ENCODE measurements around the gene IPO9.
"Not testable (repeated sequence)": the region's sequence is repeated elsewhere in the genome, so short reads cannot be mapped to it uniquely, and the experiment has no call there.

The IPO9 gene

GRCh38 chr1:201828217-201828819 lies 639 bp upstream of the IPO9 start:
- Mint-ChIP-seq H3K4me3 (peak overlapping the region; percentile 97 to 99), H3K4me1 (peaks cover 42% of the 10 kb centered on the region), H3K9me3 (no peaks in the 10 kb centered on the region), H3K27me3 (no peaks in the 10 kb centered on the region), H3K27ac (peak overlapping the region in 1 of 2 donors; percentile 9)
- DNase-seq (no peak), ATAC-seq (no peak)

GRCh38 chr1:201831371-201831770 lies 2.4 kb downstream of the IPO9 start:
- Mint-ChIP-seq H3K4me1 (peaks cover 56% of the 10 kb centered on the region), H3K4me3 (peak overlapping the region; percentile 97 to 99), H3K27ac (no peak overlapping the region)

GRCh38 chr1:201834621-201835020 lies 5.7 kb downstream of the IPO9 start:
- no peaks in the 10 kb centered on the region for H3K9me3 Mint-ChIP-seq
- DNase-seq = no peak
- peaks cover 57% of the 10 kb centered on the region for H3K4me1 Mint-ChIP-seq
- no peaks in the 10 kb centered on the region for H3K27me3 Mint-ChIP-seq
- H3K4me3 Mint-ChIP-seq = no peak overlapping the region
- no peak for ATAC-seq
- H3K27ac Mint-ChIP-seq = no peak overlapping the region

More at GRCh38 chr1:201831371-201831770, 2.4 kb downstream of the IPO9 start:
- ATAC-seq = no peak
- DNase-seq = no peak
- Mint-ChIP-seq H3K9me3 (no peaks in the 10 kb centered on the region), H3K27me3 (no peaks in the 10 kb centered on the region)

GRCh38 chr1:201838381-201838780 lies 9.4 kb downstream of the IPO9 start:
- DNase-seq = no peak
- Mint-ChIP-seq H3K27ac (no peak overlapping the region), H3K4me3 (no peak overlapping the region), H3K4me1 (peaks cover 41% of the 10 kb centered on the region), H3K27me3 (no peaks in the 10 kb centered on the region), H3K9me3 (no peaks in the 10 kb centered on the region)
- ATAC-seq = no peak

GRCh38 chr1:201839089-201839488 lies 10.1 kb downstream of the IPO9 start:
- not testable (repeated sequence) for DNase-seq, H3K27ac Mint-ChIP-seq, ATAC-seq, H3K4me3 Mint-ChIP-seq, H3K27me3 Mint-ChIP-seq, H3K9me3 Mint-ChIP-seq
- H3K4me1 Mint-ChIP-seq = peaks cover 41% of the 10 kb centered on the region

- H3K27ac Mint-ChIP-seq = no peak overlapping the region
- H3K9me3 Mint-ChIP-seq = no peaks in the 10 kb centered on the region
- ATAC-seq (no peak), DNase-seq (no peak)
- H3K27me3 Mint-ChIP-seq = no peaks in the 10 kb centered on the region
- peaks cover 32% of the 10 kb centered on the region for H3K4me1 Mint-ChIP-seq
- no peak overlapping the region for H3K4me3 Mint-ChIP-seq
Measured at GRCh38 chr1:201840055-201840454, 11.1 kb downstream of the IPO9 start.

- Mint-ChIP-seq H3K27me3 (no peaks in the 10 kb centered on the region), H3K27ac (peak overlapping the region in 1 of 2 donors; percentile 22), H3K9me3 (no peaks in the 10 kb centered on the region), H3K4me1 (peaks cover 28% of the 10 kb centered on the region), H3K4me3 (no peak overlapping the region)
- DNase-seq (no peak), ATAC-seq (no peak)
Measured at GRCh38 chr1:201840490-201840889, 11.5 kb downstream of the IPO9 start.

GRCh38 chr1:201841265-201841912 lies 12.4 kb downstream of the IPO9 start:
- no peak for ATAC-seq
- peaks cover 27% of the 10 kb centered on the region for H3K4me1 Mint-ChIP-seq
- H3K27ac Mint-ChIP-seq = no peak overlapping the region

GRCh38 chr1:201842472-201843027 lies 13.6 kb downstream of the IPO9 start:
- H3K27ac Mint-ChIP-seq = no peak overlapping the region
- DNase-seq = no peak
- H3K4me3 Mint-ChIP-seq = no peak overlapping the region
- ATAC-seq = no peak
- no peaks in the 10 kb centered on the region for H3K9me3 Mint-ChIP-seq
- H3K4me1 Mint-ChIP-seq = peaks cover 36% of the 10 kb centered on the region
- H3K27me3 Mint-ChIP-seq = no peaks in the 10 kb centered on the region

More at GRCh38 chr1:201841265-201841912, 12.4 kb downstream of the IPO9 start:
- Mint-ChIP-seq H3K4me3 (no peak overlapping the region), H3K27me3 (no peaks in the 10 kb centered on the region), H3K9me3 (no peaks in the 10 kb centered on the region)
- no peak for DNase-seq

GRCh38 chr1:201845331-201846083 lies 16.6 kb downstream of the IPO9 start:
- ATAC-seq (no peak), DNase-seq (no peak)
- peaks cover 22% of the 10 kb centered on the region for H3K4me1 Mint-ChIP-seq
- H3K27me3 Mint-ChIP-seq = no peaks in the 10 kb centered on the region
- H3K27ac Mint-ChIP-seq = no peak overlapping the region
- no peak overlapping the region for H3K4me3 Mint-ChIP-seq
- no peaks in the 10 kb centered on the region for H3K9me3 Mint-ChIP-seq

GRCh38 chr1:201847150-201847549 lies 18.2 kb downstream of the IPO9 start:
- no peak for DNase-seq
- no peak for ATAC-seq
- Mint-ChIP-seq H3K4me3 (no peak overlapping the region), H3K4me1 (peaks cover 18% of the 10 kb centered on the region), H3K9me3 (no peaks in the 10 kb centered on the region), H3K27me3 (no peaks in the 10 kb centered on the region), H3K27ac (no peak overlapping the region)

GRCh38 chr1:201848230-201848629 lies 19.3 kb downstream of the IPO9 start:
- DNase-seq = no peak
- Mint-ChIP-seq H3K27ac (no peak overlapping the region), H3K9me3 (no peaks in the 10 kb centered on the region), H3K4me1 (peaks cover 12% of the 10 kb centered on the region), H3K27me3 (no peaks in the 10 kb centered on the region), H3K4me3 (no peak overlapping the region)
- ATAC-seq = no peak

GRCh38 chr1:201849372-201850052 lies 20.6 kb downstream of the IPO9 start:
- no peaks in the 10 kb centered on the region for H3K9me3 Mint-ChIP-seq
- H3K4me3 Mint-ChIP-seq = no peak overlapping the region
- ATAC-seq = no peak
- no peak for DNase-seq
- peaks cover 12% of the 10 kb centered on the region for H3K4me1 Mint-ChIP-seq
- no peaks in the 10 kb centered on the region for H3K27me3 Mint-ChIP-seq
- no peak overlapping the region for H3K27ac Mint-ChIP-seq

GRCh38 chr1:201850053-201850397 lies 21.1 kb downstream of the IPO9 start:
- H3K4me3 Mint-ChIP-seq = no peak overlapping the region
- ATAC-seq = no peak
- H3K27ac Mint-ChIP-seq = no peak overlapping the region
- peaks cover 12% of the 10 kb centered on the region for H3K4me1 Mint-ChIP-seq
- no peaks in the 10 kb centered on the region for H3K27me3 Mint-ChIP-seq
- no peak for DNase-seq
- H3K9me3 Mint-ChIP-seq = no peaks in the 10 kb centered on the region

- no peak for DNase-seq
- H3K4me3 Mint-ChIP-seq = no peak overlapping the region
- no peaks in the 10 kb centered on the region for H3K27me3 Mint-ChIP-seq
- no peaks in the 10 kb centered on the region for H3K9me3 Mint-ChIP-seq
- ATAC-seq = no peak
- peaks cover 7% of the 10 kb centered on the region for H3K4me1 Mint-ChIP-seq
- peak overlapping the region in 1 of 2 donors; percentile 33 for H3K27ac Mint-ChIP-seq
Measured at GRCh38 chr1:201851949-201852348, 23.0 kb downstream of the IPO9 start.
